Endothelial cell of umbilical vein (primary cell): ENCODE results near the gene SYTL3. TPM values are rescaled to one million over a fixed set of nuclear protein-coding genes. Genes with fewer than 3 reads are reported as not detected.

Source experiments
- BruUV-seq: library from RNA; stranded (reverse); fragments of 400-500 nt; replicated peaks from 2 replicates; lab custom pipeline; 2021; lab: Mats Ljungman, UMichigan
- CTCF ChIA-PET: fragments of 300-600, 350-600 bp; sonication (Branson Sonifier 250); formaldehyde crosslinking; loops from one replicate; lab custom pipeline; 2021; ENCODE audit warnings: antibody characterized with exemption, inconsistent platforms; lab: Charles Lee
- POLR2A ChIA-PET: fragments of 300-600, 350-600 bp; sonication (Branson Sonifier 250); formaldehyde crosslinking; loops from one replicate; lab custom pipeline; 2021; ENCODE audit warnings: antibody characterized with exemption, inconsistent platforms; lab: Charles Lee
- DNase-seq: peaks from one replicate; pipeline ENCODE4 v3.0.0-alpha.2; 2011; ENCODE audit warnings: low read depth, low spot score
- FAIRE-seq: peaks from 2 replicates; lab custom pipeline; 2011; peaks lifted over from hg19 to GRCh38; lab: Jason Lieb, UNC
- H2AFZ ChIP-seq: 2 replicates; pipeline ENCODE4 v1.6.0; 2012; ENCODE audit warnings: low read depth, low read length, control low read depth, inconsistent platforms
- H3K27ac ChIP-seq: 2 replicates; pipeline ENCODE4 v1.5.1; 2011; ENCODE audit warnings: low read depth, mild to moderate bottlenecking, control low read depth, low read length, moderate library complexity; ENCODE audit not compliant: insufficient read depth
- H3K27me3 ChIP-seq, 2 experiments: 2 replicates each; pipeline versions ENCODE4 v1.6.0 to v1.6.1; 2011; ENCODE audit warnings: low read length in 2 of 2, mixed read lengths in 1 of 2; ENCODE audit not compliant: control insufficient read depth in 2 of 2, insufficient read depth in 2 of 2
- H3K36me3 ChIP-seq, 2 experiments: 2 replicates in 1 of 2; 3 replicates in 1 of 2; pipeline ENCODE4 v1.5.1; 2011; ENCODE audit warnings: low read length in 2 of 2, mild to moderate bottlenecking in 1 of 2, moderate library complexity in 1 of 2; ENCODE audit not compliant: control insufficient read depth in 2 of 2, insufficient read depth in 2 of 2; ENCODE audit errors: extremely low read depth in 1 of 2
- H3K4me1 ChIP-seq: 3 replicates; pipeline ENCODE4 v1.5.1; 2011; ENCODE audit warnings: mild to moderate bottlenecking, low read length; ENCODE audit not compliant: control insufficient read depth, insufficient read depth; ENCODE audit errors: extremely low read depth
- H3K4me2 ChIP-seq: 2 replicates; pipeline ENCODE4 v1.6.1; 2011; ENCODE audit warnings: low read length, control low read depth, mixed read lengths; ENCODE audit not compliant: insufficient read depth
- H3K4me3 ChIP-seq, 3 experiments: fragments of 200-600 bp in 1 of 3; sonication (generic), shearing (Covaris generic) in 1 of 3; replicated peaks in 1 of 3; 2 replicates each; pipeline ENCODE4 v1.5.1; 2011 to 2016; ENCODE audit warnings: control low read depth in 3 of 3, low read length in 3 of 3, mild to moderate bottlenecking in 2 of 3, inconsistent platforms in 1 of 3, low read depth in 1 of 3, moderate library complexity in 1 of 3; ENCODE audit not compliant: insufficient read depth in 1 of 3
- H3K79me2 ChIP-seq: 2 replicates; pipeline ENCODE4 v1.6.0; 2012; ENCODE audit warnings: low read length, inconsistent platforms; ENCODE audit not compliant: control insufficient read depth, insufficient read depth
- H3K9ac ChIP-seq: replicated peaks from 2 replicates; pipeline ENCODE3; 2011; ENCODE audit warnings: low read length, control low read depth; ENCODE audit not compliant: insufficient read depth; ENCODE audit errors: extremely low read depth
- H3K9me1 ChIP-seq: replicated peaks from 3 replicates; pipeline ENCODE4 v1.6.0; 2011; ENCODE audit warnings: mild to moderate bottlenecking, low read length; ENCODE audit not compliant: control insufficient read depth, insufficient read depth; ENCODE audit errors: extremely low read depth
- H3K9me3 ChIP-seq: replicated peaks from 2 replicates; pipeline ENCODE4 v1.5.1; 2012; ENCODE audit warnings: low read length, inconsistent platforms; ENCODE audit not compliant: control insufficient read depth, insufficient read depth
- H4K20me1 ChIP-seq: replicated peaks from 2 replicates; pipeline ENCODE3; 2011; ENCODE audit warnings: mild to moderate bottlenecking, low read length; ENCODE audit not compliant: control insufficient read depth, insufficient read depth; ENCODE audit errors: extremely low read depth
- EZH2 ChIP-seq: IDR thresholded peaks from 2 replicates; pipeline ENCODE4 v1.6.1; 2012; ENCODE audit warnings: borderline replicate concordance, low read depth, mild to moderate bottlenecking, moderate library complexity, low read length, inconsistent platforms; ENCODE audit not compliant: severe bottlenecking
- FOS ChIP-seq: IDR thresholded peaks from 2 replicates; pipeline ENCODE4 v1.6.1; 2011; ENCODE audit warnings: mild to moderate bottlenecking, low read length, moderate library complexity, borderline replicate concordance; ENCODE audit not compliant: insufficient read depth
- GATA2 ChIP-seq: IDR thresholded peaks from 2 replicates; pipeline ENCODE4 v1.7.0; 2011; ENCODE audit warnings: low read depth, mild to moderate bottlenecking, moderate library complexity, mixed read lengths, low read length; ENCODE audit not compliant: insufficient read length, insufficient read depth
- dilution Hi-C: fragments of 300-500 bp; cut with MboI; formaldehyde crosslinking; loops from one replicate; pipeline ENCODE4 v1.15.0; 2019; ENCODE audit warnings: low sequenced_read_pairs; ENCODE audit not compliant: extremely low pct_ligation_motif_present
- intact Hi-C: fragments of 100-400 bp; cut with micrococcal nuclease; formaldehyde crosslinking; loops from one replicate; pipeline ENCODE4 v1.10.0; 2022
- polyA plus RNA-seq, 4 experiments: library from polyadenylated mRNA; depleted of rRNA in 3 of 4; stranded (reverse) in 3 of 4; unstranded in 1 of 4; fragments of >200 nt; gene quantifications; 2 replicates each; pipeline versions ENCODE4 v1.2.1 to v1.2.3, GENCODE V29; 2011 to 2012; ENCODE audit warnings: missing spikeins in 1 of 4
- total RNA-seq: library from RNA; stranded (reverse); gene quantifications from 2 replicates; pipeline ENCODE4 v1.2.3, GENCODE V29; 2021
- TF ChIP-seq, protein P1 (sequence below): IDR thresholded peaks from 2 replicates; pipeline ENCODE4 v1.6.1; 2011; ENCODE audit not compliant: insufficient read depth, insufficient read length
- TF ChIP-seq, protein P2 (sequence below), 2 donors: IDR thresholded peaks; 1 replicate in 1 of 2; 2 replicates in 1 of 2; pipeline ENCODE4 v1.5.1; 2011; ENCODE audit warnings: low read length in 2 of 2, mild to moderate bottlenecking in 2 of 2, moderate library complexity in 2 of 2, control low read depth in 1 of 2, inconsistent platforms in 1 of 2, low read depth in 1 of 2; ENCODE audit not compliant: insufficient read depth in 1 of 2; ENCODE audit errors: extremely low read depth in 1 of 2

The SYTL3 gene
- total and polyA plus RNA-seq, 2 donors (not counting 3 experiments of a cell fraction or from before 2014, with no cell fraction given): 0.59 to 0.77 TPM

DNA sequence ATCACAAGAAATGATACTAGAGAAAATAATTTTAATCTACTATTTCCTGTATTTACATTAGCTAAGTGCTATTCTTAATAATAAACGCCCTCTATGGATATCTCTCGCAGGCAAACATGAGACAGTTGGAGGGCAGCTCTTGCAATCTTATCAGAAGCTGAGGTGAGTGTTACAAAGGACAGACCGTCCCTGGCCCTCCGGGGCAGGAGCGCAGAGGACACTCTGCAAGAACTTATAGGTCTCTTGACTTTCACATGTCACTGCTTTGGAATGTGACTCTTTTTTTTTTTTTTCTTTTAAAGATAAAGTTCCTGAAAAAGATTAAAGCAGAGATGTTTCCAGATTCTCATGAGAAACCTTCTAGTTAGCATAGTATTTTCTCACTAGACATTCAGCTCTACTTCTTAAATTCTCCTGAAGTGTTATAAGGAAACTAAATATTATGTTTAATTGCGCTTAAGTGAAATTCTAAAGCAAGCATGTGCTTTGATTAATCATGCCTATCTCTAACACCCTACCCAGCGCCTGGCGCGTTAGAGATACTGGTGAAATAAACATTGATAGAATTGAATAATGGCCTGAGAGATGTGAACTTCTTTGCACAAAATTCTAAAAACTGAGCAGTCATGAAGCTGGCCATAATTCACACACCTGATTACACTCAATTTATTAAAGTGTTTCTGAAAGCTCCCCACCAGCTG lies 57.4 kb downstream of the SYTL3 start:
- no peak overlapping the region for H3K27ac ChIP-seq
- peak overlapping the region; percentile 48 for H3K4me2 ChIP-seq
- H3K79me2 ChIP-seq: no peaks in the 10 kb centered on the region
- no peaks in the 10 kb centered on the region for H3K27me3 ChIP-seq
- peak overlapping the region; percentile 67 for H2AFZ ChIP-seq
- dilution Hi-C loops: no loop called here
- H3K36me3 ChIP-seq: no peaks in the 10 kb centered on the region
- intact Hi-C loops: loop anchor here (1.0 to 10.0 kb wide), 4 partner anchors 13 to 398 kb away; no protein-coding TSS in a partner anchor
- no TSS peak for BruUV-seq
- ChIA-PET CTCF (interaction anchor here (0.6 to 3.9 kb wide), 32 partner anchors 9 to 493 kb away, joined by 3 to 51 read pairs (median 4); no protein-coding TSS in a partner anchor), POLR2A (interaction anchor here (0.7 kb wide), 1 partner anchor 63 kb away, joined by 8 read pairs; the partner anchor contains the start of gene DYNLT1)
- peaks cover 23% of the 10 kb centered on the region for H3K4me1 ChIP-seq
- peak; percentile 89 for FAIRE-seq
- peak overlapping the region; percentile 4 for H3K9ac ChIP-seq
- H4K20me1 ChIP-seq: no peaks in the 10 kb centered on the region
- TF ChIP-seq EZH2 (no peak), FOS (peak; percentile 18), GATA2 (peak; percentile 68)
- TF ChIP-seq, protein P1, sequence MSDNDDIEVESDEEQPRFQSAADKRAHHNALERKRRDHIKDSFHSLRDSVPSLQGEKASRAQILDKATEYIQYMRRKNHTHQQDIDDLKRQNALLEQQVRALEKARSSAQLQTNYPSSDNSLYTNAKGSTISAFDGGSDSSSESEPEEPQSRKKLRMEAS: no peak
- H3K9me1 ChIP-seq: no peaks in the 10 kb centered on the region
- no peak overlapping the region for H3K4me3 ChIP-seq
- peak; percentile 59 for DNase-seq
- H3K9me3 ChIP-seq: no peaks in the 10 kb centered on the region

DNA sequence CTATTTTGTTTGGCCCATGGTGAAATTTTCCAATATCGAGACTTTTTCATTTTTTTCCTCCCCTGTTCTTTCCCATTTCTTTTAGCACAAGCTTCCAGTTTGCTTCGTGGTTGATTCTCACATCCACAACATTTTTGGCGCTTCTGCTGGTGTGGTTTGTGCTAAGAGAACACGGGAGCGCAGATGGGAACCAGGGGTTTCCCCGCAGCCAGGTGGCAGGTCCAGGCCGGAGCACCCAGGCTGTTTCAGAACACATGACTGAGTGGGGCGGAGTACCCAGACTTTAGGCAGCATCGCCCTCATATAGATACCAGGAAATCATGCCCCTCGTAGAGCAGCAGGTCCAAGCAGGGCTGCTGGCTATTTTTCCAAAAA lies 58.0 kb downstream of the SYTL3 start:
- H2AFZ ChIP-seq: peak overlapping the region; percentile 67
- no peak for DNase-seq
- FAIRE-seq: no peak
- BruUV-seq: no TSS peak
- no peaks in the 10 kb centered on the region for H3K9me1 ChIP-seq
- peaks cover 23% of the 10 kb centered on the region for H3K4me1 ChIP-seq
- no peaks in the 10 kb centered on the region for H4K20me1 ChIP-seq
- dilution Hi-C loops (no loop called here), intact Hi-C loops (loop anchor here (1.0 to 10.0 kb wide), 4 partner anchors 12 to 397 kb away; no protein-coding TSS in a partner anchor)
- H3K36me3 ChIP-seq: no peaks in the 10 kb centered on the region
- peak overlapping the region; percentile 48 for H3K4me2 ChIP-seq
- no peak for TF ChIP-seq FOS
- no peak for TF ChIP-seq GATA2
- TF ChIP-seq, protein P2, sequence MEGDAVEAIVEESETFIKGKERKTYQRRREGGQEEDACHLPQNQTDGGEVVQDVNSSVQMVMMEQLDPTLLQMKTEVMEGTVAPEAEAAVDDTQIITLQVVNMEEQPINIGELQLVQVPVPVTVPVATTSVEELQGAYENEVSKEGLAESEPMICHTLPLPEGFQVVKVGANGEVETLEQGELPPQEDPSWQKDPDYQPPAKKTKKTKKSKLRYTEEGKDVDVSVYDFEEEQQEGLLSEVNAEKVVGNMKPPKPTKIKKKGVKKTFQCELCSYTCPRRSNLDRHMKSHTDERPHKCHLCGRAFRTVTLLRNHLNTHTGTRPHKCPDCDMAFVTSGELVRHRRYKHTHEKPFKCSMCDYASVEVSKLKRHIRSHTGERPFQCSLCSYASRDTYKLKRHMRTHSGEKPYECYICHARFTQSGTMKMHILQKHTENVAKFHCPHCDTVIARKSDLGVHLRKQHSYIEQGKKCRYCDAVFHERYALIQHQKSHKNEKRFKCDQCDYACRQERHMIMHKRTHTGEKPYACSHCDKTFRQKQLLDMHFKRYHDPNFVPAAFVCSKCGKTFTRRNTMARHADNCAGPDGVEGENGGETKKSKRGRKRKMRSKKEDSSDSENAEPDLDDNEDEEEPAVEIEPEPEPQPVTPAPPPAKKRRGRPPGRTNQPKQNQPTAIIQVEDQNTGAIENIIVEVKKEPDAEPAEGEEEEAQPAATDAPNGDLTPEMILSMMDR (IDR thresholded peaks at IDR 0.05; ENCODE audit: extremely low read depth in 1 of 2, insufficient read depth in 1 of 2, low read depth in 1 of 2, low read length in 2 of 2): no peak
- TF ChIP-seq EZH2: no peak
- no peaks in the 10 kb centered on the region for H3K27me3 ChIP-seq
- CTCF ChIA-PET: interaction anchor here (1.0 to 3.9 kb wide), 20 partner anchors 8 to 494 kb away, joined by 3 to 51 read pairs (median 6); no protein-coding TSS in a partner anchor
- H3K27ac ChIP-seq: no peak overlapping the region
- H3K9ac ChIP-seq: no peak overlapping the region
- H3K79me2 ChIP-seq: no peaks in the 10 kb centered on the region
- no peak overlapping the region for H3K4me3 ChIP-seq
- no peaks in the 10 kb centered on the region for H3K9me3 ChIP-seq
- POLR2A ChIA-PET: interaction anchor here (0.7 kb wide), 1 partner anchor 63 kb away, joined by 8 read pairs; the partner anchor contains the start of gene DYNLT1
